Measurements from ENCODE around the gene PRDM15. TPM values are rescaled to one million over a fixed set of nuclear protein-coding genes. Genes with fewer than 3 reads are reported as not detected.

PRDM15 gene, protein sequence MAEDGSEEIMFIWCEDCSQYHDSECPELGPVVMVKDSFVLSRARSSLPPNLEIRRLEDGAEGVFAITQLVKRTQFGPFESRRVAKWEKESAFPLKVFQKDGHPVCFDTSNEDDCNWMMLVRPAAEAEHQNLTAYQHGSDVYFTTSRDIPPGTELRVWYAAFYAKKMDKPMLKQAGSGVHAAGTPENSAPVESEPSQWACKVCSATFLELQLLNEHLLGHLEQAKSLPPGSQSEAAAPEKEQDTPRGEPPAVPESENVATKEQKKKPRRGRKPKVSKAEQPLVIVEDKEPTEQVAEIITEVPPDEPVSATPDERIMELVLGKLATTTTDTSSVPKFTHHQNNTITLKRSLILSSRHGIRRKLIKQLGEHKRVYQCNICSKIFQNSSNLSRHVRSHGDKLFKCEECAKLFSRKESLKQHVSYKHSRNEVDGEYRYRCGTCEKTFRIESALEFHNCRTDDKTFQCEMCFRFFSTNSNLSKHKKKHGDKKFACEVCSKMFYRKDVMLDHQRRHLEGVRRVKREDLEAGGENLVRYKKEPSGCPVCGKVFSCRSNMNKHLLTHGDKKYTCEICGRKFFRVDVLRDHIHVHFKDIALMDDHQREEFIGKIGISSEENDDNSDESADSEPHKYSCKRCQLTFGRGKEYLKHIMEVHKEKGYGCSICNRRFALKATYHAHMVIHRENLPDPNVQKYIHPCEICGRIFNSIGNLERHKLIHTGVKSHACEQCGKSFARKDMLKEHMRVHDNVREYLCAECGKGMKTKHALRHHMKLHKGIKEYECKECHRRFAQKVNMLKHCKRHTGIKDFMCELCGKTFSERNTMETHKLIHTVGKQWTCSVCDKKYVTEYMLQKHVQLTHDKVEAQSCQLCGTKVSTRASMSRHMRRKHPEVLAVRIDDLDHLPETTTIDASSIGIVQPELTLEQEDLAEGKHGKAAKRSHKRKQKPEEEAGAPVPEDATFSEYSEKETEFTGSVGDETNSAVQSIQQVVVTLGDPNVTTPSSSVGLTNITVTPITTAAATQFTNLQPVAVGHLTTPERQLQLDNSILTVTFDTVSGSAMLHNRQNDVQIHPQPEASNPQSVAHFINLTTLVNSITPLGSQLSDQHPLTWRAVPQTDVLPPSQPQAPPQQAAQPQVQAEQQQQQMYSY
- total RNA-seq = 2.5 and 4.5 TPM in 2 replicates

DNA sequence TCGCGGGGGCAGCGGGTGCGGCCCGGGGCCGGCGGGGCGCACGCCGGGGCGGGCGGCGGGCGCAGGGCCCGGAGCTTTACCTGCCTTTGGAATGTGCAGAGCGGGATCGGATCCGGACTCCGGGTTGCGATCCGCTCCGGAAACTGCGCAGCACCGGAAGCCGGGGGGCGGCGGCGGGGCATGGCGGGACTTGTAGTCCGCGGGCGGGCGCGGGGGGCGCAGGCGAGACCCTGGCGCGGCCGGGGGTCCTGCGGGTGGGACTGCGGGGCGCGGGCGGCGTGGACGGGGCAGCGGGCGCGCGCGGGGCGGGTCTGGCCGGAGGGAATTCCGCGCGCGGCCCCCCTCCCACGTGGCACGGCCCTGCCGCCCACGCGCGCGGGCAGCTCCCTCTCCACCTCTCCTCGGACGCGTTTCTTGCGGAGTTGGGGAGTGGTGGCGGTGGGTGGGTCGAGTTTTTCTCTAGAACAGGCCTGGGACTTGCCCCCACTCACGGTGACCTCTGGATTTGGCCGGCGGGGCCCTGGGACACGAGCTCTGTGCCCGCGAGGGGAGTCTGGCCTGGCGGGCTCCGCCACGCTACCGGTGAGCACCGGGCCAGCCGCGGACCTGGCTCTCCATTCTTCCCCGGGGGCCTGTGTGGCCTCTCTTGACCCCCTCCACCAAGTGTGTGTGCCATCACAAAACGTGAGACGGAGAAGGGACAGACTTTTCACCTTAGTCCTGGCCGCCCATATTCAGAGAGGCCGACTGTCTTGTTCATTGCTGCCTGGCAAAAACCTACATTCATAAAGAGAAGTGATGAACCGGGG is at the start of gene PRDM15:
Gene PRDM15, minus strand, starts transcription at position 155 of the 809 bp plus-strand sequence. CDS start 18,981 bp downstream, outside the sequence.

GRCh38 chr21:41766883-41767605 is 112.1 kb downstream of the PRDM15 start, which contains the start of gene RIPK4:
Gene RIPK4, minus strand, starts transcription at chr21:41767052. Its CDS starts 11 bp downstream, at chr21:41767041.

Other genes starting within 250 kb of the PRDM15 start
- 0.26 and 0.76 TPM in 2 replicates for gene RIPK4, start 112.3 kb downstream of the PRDM15 start, total RNA-seq
- gene C2CD2, start 74.7 kb upstream of the PRDM15 start, total RNA-seq = 20.6 and 28.3 TPM in 2 replicates
- 3.5 and 3.7 TPM in 2 replicates for gene ZBTB21, start 131.0 kb upstream of the PRDM15 start, total RNA-seq
- gene UMODL1, start 192.0 kb upstream of the PRDM15 start, total RNA-seq = not detected in 2 replicates

All from dermis lymphatic vessel endothelial cell (primary cell).